HG03378 (cell line): ENCODE results near the gene JAGN1.
"Not testable (repeated sequence)": the region's sequence is repeated elsewhere in the genome, so short reads cannot be mapped to it uniquely, and the experiment has no call there.

Experiments
- ATAC-seq: cut with Tn5 transposase; IDR thresholded peaks from one replicate; pipeline ENCODE4 v1.9.1; 2021; ENCODE audit warnings: mild to moderate bottlenecking, moderate library complexity; ENCODE audit not compliant: unreplicated experiment

Gene JAGN1

DNA sequence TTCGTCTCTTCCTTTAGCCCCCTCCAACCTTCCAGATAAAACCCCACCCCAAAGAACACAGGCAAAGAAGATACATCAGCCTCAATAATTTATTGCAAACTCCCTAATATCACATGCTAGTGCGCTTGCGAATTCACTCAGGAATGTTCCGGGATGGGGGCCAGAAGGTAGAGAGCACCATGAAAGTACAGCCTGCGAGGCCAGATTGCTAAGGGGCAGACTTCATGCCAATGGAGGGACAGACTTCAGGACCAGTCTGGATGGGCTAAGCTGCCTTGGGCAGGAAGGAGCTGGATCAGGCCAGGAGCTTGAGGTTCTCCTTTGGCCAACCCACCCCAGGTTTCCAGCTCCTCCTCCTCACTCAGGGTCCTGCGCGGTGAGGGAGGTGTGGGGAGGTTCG lies 23.8 kb upstream of the JAGN1 start:
- no peak for ATAC-seq

DNA sequence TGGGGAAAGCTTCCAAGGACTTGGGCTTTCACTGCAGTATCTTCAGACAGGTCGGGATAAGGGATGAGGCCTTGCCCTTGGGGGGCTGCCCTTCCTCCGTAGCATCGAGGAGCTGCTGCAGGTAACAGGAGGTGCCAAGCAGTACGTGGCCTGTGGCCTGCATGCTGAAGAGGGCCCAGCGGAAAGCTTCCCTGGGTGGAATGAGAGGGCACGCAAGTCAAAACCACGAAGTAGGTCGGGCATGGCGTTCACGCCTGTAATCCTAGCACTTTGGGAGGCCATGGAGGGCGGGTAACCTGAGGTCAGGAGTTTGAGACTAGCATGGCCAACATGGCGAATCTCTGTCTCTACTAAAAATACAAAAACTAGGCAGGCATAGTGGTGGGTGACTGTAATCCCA lies 23.3 kb upstream of the JAGN1 start:
- no peak for ATAC-seq

DNA sequence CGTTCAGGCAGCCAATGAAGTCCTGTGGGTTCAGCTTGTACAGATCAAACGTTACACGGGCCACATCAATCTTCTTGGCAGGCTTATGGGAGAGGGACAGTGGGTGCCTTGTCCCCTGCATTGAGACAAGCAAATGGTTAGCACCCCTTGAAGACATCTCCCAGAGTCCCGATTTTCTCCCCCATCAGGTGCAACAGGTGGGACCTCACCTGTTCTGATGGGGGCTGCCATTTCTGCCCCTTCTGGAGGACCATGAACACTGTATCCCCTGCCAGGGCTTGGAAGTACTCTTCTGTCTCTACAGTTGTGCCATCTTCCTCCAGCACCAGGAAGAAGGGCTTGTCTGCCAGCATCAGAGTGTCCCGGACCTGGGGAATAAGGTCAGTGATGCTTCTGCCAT lies 20.5 kb upstream of the JAGN1 start:
- ATAC-seq = no peak

DNA sequence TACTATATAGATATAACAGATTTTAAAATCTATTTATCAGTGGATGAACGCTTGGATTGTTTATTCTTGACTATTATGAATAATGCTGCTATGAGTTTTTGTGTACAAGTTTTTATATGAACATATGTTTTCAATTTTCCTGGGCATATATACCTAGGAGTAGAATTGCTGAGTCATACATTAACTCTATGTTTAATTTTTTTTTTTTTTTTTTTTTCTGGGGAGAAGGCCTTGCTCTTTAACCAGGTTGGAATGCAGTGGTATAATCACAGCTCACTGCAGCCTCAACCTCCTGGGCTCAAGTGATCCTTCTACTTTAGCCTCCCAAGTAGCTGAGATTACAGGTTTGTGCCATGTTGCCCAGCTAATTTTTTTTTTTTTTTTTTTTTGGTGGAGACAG lies 19.4 kb upstream of the JAGN1 start:
- ATAC-seq = no peak

DNA sequence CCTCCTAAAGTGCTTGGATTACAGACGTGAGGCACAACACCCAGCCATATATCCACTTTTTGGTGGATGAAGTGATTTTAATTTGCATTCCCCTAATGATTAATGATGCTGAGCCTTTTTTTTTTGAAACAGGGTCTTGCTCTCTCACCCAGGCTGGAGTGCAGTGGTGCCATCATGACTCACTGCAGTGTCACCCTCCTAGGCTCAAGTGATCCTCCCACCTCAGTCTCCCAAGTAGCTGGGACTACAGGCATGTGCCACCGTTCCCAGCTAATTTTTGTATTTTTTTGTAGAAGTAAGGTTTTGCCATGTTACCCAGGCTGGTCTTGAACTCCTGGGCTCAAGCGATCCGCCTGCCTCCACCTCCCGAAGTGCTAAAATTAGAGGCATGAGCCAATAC lies 18.3 kb upstream of the JAGN1 start:
- not testable (repeated sequence) for ATAC-seq

DNA sequence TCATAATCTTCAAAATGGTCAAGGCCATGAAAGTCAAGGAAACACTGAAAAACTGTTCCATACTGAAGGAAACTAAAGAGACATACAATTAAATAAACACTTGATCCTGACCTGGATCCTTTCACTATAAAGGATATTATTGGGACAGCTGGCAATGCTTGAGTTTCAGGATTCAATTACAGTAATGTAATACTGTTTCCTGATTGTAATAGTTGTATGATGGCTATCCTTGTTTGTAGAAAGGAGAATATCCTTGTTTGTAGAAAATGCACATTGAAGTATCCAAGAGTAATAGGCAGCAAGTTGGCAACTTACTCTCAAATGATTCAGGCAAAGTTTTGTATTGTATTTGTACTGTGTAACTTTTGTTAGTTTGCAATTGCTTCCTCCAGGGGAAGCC lies 15.0 kb upstream of the JAGN1 start:
- ATAC-seq = no peak

DNA sequence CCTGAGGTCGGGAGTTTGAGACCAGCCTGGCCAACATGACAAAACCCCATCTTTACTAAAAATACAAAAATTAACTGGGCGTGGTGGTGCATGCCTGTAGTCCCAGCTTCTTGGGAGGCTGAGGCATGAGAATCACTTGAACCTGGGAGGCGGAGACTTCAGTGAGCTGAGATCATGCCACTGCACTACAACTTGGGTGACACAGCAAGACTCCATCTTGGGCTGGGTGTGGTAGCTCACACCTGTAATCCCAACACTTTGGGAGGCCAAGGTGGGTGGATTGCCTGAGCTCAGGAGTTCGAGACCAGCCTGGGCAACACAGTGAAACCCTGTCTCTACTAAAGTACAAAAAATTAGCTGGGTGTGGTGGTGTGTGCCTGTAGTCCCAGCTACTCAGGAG lies 14.2 kb upstream of the JAGN1 start:
- ATAC-seq = not testable (repeated sequence)

DNA sequence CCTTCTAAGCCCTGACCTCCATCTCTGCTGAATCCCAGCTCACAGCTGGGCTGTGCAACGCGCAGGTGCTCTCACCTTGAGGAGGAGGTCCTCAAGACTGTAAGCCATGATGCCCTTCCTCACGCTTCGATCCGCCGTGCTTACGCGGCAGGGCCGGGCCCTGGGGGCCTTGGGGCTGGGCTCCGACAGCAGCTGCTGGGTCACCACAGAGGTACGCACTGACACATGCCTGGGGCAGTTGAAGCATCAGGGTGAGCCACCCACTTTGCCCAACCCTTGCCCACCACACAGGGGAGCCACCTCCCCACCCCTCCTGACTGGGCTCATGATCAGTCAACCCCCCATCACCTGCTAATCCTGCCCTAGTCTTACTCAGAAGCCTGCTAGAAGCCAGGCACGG lies 13.4 kb upstream of the JAGN1 start:
- no peak for ATAC-seq

DNA sequence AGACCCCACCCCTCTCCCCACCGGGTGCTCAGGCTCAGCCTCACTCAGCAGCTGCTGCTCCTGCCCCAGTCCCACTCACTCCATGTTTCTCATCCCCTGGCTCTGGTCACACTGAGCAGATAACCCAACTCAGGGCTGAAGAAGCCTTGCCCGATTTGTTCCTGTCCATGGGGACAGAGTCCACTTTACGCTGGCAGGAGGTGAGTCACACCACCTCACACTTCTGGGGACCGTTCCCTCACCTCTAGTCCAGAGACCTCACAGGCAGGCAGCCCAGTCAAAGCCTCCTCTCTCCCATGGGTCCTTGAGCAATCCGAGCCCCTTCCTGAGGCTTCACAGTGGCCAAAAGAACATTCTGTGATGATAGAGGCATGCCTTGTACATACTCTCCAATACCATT lies 11.7 kb upstream of the JAGN1 start:
- no peak for ATAC-seq

DNA sequence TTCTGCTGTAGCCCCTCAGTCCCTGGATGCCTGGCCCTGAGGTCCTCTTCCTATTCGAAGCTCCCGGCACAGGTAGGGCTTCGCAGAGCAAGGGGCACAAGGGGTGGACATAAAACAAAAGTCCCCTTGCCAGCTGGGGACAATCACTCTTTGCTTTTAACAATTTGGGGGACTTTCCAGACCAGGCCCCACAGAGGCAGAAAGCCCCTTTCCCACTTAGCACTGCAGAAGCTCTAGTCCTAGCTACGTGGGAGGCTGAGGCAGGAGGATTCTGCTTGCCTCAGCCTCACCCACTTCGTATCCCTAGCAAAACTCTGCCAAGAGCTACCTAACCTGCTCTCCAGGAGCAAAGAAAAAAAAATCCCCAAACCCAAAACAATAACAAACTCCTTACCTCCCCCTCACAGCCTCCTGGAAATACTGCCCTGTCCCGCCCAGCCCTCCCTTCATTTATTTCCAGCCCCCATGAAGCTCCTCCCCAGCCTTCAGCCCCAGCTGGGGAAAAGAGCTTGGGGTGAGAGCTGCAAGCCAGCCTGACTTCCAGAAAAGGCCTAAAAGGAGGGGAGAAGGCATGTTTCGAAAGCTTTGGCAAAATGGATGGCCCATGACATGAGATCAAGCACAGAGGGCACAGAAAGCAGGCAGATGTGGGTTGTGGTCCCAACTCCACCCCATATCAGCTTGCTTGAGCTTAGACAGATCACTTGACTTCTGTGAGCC lies 10.4 kb upstream of the JAGN1 start, which contains the start of gene CIDEC:
Gene CIDEC (minus strand): TSS at position 424 of the 720 bp plus-strand sequence. CDS start 1,767 bp downstream, outside the sequence.
- no peak for ATAC-seq

DNA sequence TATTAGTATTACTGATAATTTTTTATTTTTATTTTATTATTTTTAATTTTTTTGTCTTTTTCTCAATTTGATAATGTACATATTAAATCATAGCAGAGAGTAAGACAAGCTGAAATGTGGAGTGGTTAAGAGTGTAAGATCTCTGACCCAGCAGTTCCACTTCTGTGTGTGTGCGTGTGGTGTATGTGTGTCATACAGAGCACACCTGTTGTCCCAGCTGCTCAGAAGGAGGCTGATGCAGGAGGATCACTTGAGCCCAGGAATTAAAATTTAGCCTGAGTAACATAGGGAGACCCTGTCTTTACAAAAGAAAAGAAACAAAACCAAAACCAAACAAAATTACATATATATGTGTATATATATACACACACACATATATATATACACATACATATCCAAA lies 9.0 kb upstream of the JAGN1 start:
- no peak for ATAC-seq

DNA sequence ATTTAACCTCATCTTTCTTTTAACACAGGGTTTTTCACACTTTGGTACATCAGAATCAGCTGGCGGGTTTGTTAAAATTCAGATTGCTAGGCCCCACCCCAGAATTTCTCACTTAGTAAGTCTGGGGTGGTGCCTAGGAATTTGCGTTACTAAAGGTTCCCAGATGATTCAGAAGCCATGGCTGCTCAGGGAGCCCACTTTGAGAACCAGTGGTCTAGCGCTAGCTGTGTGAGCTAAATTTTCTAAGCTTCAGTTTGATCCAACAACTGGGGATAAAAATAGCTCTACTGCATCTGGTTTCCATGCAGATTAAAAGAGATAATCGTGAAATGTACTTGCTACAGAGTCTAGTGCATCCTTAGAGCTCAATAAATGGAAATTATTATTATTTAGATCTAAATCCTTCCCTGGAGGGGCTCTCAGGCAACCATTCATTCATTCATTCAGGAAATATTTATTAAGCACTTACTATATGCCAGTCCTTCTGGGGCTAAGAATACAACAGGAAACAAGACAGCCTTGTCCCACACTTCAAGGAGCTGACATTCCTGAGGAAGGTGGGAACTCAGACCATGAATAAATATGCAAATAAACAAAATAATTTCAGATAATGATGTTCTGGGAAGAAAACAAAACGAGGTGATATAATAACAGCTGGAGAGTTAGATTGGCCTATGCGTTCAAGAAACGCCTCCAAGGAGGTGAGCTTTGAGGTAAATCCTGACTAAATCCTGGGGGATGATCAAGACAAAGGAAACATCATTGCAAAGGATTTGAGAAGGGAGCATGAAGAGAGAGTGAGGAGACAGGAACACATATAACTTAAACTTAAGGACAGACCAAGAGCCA lies 6.5 kb upstream of the JAGN1 start:
- ATAC-seq = no peak

DNA sequence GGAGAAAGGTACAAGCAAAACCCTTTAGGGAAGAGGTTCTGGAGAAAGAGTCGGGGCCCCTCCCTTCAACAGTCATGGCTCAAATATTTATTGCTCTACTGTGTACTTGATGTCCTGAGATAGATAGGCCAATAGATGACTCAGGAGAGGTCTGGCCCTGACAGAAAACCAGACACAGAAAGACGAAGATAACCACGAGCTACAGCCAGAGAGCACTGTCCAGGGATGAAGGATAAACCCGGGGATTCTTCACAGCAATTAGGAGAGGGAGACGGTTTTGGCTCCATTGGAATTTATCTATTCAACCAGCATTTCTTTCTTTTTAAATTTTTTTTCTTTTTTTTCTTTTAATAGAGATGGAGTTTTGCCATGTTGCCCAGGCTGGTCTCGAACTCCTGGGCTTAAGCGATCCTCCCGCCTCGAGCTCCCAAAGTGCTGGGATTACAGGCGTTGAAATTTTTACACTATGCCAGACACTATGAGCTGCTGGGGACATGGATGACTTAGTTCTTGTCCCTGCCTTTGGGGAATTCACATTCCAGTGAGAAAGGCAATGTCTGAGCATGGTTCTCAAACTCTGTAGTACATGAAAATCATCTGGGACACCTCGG lies 5.8 kb upstream of the JAGN1 start:
- ATAC-seq = no peak

DNA sequence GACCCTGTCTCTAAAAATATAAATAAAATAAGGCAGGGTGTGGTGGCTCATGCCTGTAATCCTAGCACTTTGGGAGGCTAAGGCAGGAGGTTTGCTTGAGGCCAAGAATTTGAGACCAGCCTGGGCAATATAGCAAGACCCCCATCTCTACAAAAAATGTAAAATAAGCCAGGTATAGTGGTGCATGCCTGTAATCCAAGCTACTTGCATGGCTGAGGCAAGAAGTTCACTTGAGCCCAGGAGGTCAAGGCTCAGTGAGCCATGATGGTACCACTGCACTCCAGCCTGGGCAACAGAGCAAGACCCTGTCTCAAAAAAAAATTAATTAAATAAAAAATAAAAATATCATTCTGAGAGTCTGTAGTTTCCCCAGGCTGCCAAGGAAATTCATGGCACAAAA lies 4.1 kb upstream of the JAGN1 start:
- no peak for ATAC-seq

DNA sequence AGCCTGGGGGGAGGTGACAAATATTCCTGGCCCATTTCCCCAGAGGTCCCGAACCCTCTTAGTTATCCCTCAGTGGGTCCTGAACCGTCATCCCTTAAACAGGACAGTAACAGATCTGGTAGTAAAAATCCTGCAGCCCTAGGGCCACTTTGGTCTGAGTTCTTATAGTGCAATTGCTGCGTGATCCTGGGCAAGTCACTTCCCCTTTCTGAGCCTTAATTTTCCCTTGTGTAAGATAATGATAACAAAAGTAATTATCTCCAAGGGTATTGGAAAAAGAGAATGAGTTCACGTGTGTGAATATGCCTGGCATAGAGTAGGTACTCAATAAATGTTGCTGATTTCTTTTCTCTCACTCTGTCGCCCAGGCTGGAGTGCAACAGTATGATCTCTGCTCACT lies 2.9 kb upstream of the JAGN1 start:
- no peak for ATAC-seq

DNA sequence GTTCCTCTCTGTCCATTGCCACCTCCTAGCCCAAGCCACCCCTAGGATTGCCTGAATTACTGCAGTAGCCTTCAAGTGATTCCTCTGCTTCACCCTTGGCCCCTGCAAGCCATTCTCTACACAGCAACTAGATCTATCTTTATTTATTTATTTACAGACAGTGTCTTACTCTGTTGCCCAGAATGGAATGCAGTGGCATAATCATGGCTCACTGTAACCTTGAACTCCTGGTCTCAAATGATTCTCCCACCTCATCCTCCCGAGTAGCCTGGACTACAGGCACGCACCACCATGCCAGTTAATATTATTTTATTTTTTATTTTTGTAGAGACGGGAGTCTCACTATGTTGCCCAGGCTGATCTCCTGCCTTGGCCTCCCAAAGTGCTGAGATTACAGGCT lies 1.9 kb upstream of the JAGN1 start:
- no peak for ATAC-seq

DNA sequence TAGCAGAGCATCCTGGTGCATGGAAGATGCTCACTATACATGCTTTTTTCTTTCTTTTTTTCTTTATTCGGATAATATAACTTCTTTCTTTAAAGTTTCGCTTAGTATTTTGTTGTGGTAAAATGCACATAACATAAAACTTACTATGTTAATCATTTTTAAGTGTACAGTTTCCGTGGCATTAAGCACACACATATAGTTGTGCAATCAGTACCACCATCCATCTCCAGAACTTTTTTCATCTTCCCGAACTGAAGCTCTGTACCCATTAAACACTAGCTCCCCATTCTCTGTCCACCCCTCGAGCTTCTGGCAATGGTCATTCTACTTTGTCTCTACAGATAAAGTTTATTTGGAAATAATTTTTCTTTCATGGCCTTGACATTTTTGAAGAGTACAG lies 1.0 kb upstream of the JAGN1 start:
- no peak for ATAC-seq

DNA sequence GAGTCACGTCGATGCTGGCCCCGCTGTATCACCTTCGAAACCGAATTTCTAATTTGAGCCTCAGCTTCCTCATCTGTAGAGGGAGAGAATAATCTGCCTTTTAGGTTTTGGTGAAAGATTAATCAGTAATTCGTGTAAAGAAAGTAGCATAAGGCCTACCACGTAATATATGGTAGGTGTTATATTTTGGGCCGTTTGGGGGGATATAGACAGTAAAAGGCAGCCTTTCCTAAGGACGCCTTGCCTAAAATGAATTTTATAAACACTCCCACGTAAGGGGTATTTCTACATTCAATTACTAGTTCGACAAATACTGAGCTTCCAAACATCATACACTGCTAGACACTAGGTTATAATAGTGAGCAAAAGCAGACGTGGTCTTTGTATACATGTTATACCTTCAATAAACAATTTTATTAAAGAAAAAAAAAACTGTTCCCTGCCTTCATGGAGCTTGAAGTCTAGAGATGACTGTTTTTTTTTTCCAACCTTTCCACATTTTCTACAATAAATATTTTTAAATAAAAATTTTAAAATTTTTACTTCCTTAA lies 737 bp downstream of the JAGN1 start:
- no peak for ATAC-seq

DNA sequence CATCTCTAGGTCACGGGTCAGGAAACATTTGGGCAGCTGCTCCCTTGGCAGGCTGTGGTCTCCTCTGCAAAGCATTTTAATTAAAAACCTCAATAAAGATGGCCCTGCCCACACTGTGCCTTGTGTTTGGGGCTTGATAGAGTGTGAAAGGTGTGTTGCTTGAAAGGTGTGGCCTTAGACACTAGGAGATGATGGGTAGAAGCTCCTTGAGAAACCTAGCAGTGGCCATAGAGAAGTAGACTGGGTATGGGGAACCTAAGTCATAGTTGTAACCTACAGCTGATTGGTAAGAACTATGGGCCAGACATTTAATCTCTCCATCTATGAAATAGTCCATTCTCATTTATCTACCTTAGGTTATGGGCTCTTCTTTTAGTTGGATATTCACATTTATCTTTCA lies 3.3 kb downstream of the JAGN1 start:
- no peak for ATAC-seq

DNA sequence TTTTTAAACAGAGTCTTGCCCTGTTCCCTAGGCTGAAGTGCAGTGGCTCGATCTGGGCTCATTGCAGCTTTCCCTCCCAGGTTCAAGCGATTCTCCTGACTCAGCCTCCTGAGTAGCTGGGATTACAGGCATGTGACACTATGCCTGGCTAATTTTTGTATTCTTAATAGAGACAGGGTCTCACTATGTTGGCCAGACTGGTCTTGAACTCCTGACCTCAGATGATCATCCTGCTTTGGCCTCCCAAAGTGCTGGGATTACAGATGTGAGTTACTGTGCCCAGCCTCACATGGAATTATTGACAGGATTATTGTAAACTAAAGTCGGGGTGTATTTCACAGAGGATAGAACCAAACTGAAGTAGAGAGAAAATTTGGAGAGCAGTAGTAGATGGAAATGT lies 5.3 kb downstream of the JAGN1 start:
- ATAC-seq = not testable (repeated sequence)

DNA sequence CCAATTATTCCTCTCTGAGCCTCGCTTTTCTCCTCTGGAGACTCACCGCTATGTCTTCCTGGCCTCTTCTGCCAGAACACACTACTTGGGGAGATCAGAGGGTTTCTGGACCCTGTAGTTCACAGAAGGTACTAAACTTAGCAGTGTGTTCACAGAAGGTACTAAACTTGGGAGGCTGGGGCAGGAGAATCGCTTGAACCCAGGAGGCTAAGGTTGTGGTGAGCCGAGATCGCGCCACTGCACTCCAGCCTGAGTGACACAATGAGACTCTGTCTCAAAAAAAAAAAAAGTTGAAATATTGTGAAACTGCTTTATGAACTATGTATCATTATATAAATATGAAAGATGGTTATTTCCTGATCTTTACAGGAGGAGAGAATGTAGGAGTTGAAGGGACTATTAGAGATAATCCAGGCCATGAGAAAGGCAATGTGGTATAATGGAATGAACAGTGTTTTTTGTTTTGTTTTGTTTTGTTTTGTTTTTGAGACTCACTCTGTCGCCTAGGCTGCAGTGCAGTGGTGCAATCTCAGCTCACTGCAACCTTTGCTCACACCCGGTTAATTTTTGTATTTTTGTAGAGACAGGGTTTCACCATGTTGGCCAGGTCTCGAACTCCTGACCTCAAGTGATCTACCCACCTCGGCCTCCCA lies 6.5 kb downstream of the JAGN1 start:
- ATAC-seq = not testable (repeated sequence)
